ENCODE measurements around the gene TTC31. TPM values are rescaled to one million over a fixed set of nuclear protein-coding genes. Genes with fewer than 3 reads are reported as not detected.

The TTC31 gene
- total RNA-seq, 1 donor from 2014 or later = 26.1 TPM

DNA sequence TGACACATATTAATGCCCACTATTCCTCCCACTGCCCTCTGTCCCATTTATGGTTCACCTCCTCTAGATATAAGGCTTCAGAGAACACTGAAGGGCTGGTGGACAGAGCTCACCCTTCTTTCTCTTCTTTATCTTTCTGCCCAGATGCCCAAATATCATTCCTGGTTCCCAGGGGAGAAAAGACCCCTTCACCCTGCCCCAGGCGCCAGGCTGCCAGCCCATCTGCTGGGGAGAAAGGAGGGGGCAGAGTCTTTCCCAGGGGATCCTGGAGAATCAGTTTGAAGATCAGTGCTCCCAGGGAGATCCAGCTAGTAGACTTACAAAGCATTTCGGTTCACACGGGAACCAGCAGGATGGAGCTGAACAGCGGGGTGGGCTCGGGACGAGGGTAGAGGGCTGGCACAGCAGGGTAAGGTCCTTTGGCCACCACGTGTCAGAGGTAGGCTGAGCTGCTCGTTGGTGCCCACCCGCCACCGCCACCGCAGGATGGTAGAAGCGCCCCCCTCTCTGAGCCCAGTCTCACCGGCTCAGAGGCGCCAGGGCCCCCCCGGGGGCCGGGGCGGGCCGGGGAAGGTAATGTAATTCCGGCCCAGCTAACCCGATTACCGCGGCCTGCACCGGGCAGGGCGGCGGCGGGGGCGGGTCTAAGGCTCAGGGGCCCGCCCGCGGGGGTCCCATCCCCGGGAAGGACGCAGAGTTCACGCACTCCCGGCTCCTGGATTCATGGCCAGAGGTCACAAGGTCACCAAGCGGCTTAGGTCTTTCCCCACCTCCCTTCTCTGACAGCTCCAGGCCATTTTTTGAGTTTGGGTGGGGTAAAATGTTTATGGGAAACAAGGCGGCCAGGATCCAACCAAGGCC lies 30.1 kb downstream of the TTC31 start:
- Mint-ChIP-seq H3K4me3 (no peak overlapping the region), H3K27me3 (ENCODE audit: low read depth) (peaks cover 81% of the 10 kb centered on the region), H3K36me3 (no peaks in the 10 kb centered on the region), H3K4me1 (peaks cover 12% of the 10 kb centered on the region), H3K9me3 (no peaks in the 10 kb centered on the region), H3K27ac (no peak overlapping the region)
- DNase-seq (ENCODE audit: low spot score in 2 of 2, unreplicated experiment in 2 of 2) = no peak
- TF ChIP-seq, protein P1, sequence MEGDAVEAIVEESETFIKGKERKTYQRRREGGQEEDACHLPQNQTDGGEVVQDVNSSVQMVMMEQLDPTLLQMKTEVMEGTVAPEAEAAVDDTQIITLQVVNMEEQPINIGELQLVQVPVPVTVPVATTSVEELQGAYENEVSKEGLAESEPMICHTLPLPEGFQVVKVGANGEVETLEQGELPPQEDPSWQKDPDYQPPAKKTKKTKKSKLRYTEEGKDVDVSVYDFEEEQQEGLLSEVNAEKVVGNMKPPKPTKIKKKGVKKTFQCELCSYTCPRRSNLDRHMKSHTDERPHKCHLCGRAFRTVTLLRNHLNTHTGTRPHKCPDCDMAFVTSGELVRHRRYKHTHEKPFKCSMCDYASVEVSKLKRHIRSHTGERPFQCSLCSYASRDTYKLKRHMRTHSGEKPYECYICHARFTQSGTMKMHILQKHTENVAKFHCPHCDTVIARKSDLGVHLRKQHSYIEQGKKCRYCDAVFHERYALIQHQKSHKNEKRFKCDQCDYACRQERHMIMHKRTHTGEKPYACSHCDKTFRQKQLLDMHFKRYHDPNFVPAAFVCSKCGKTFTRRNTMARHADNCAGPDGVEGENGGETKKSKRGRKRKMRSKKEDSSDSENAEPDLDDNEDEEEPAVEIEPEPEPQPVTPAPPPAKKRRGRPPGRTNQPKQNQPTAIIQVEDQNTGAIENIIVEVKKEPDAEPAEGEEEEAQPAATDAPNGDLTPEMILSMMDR (IDR thresholded peaks at IDR 0.05; ENCODE audit: unreplicated experiment) = no peak

DNA sequence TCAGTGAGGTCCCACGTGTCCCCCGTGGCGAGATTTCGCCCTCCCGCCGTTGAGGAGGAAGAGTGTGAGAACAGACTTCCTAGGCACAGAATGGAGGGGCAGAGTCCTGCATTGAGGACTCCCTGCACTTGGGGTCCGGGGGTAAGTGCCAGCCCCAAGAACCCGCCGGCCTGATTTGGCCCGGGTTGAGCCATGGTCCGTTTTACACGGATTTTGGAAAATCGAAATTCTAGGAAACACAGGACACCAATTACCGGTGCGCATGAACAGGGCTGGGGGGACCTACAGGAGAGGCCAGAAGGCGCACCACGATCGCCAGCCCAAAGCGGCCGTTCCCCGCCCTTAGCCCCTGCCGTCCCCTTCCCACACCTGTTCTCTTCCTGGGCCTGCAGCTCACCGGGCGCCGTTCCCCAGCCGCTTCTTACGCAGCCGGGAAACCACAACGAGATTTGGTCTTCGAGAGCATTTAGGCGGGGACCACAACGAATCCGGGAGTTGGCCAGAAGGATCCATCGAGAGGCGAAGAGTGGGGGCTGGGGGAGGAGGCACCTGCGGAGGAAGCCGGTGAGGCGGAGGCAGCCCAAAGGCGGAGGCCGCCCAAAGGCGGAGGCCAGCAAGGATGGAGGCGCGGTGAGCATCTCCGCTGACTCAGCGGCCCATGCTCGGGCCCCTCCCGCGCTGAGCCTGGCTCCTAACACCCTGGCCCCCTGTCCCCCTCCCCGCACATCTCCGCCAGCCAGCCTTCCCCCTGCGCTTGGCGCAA lies 30.9 kb downstream of the TTC31 start:
- peaks cover 85% of the 10 kb centered on the region for H3K27me3 Mint-ChIP-seq (ENCODE audit: low read depth)
- H3K27ac Mint-ChIP-seq = no peak overlapping the region
- H3K9me3 Mint-ChIP-seq = no peaks in the 10 kb centered on the region
- H3K4me3 Mint-ChIP-seq = no peak overlapping the region
- DNase-seq (ENCODE audit: low spot score in 2 of 2, unreplicated experiment in 2 of 2) = no peak
- no peaks in the 10 kb centered on the region for H3K36me3 Mint-ChIP-seq
- TF ChIP-seq, protein P1 (IDR thresholded peaks at IDR 0.05; ENCODE audit: unreplicated experiment) = no peak
- H3K4me1 Mint-ChIP-seq = peaks cover 6% of the 10 kb centered on the region

DNA sequence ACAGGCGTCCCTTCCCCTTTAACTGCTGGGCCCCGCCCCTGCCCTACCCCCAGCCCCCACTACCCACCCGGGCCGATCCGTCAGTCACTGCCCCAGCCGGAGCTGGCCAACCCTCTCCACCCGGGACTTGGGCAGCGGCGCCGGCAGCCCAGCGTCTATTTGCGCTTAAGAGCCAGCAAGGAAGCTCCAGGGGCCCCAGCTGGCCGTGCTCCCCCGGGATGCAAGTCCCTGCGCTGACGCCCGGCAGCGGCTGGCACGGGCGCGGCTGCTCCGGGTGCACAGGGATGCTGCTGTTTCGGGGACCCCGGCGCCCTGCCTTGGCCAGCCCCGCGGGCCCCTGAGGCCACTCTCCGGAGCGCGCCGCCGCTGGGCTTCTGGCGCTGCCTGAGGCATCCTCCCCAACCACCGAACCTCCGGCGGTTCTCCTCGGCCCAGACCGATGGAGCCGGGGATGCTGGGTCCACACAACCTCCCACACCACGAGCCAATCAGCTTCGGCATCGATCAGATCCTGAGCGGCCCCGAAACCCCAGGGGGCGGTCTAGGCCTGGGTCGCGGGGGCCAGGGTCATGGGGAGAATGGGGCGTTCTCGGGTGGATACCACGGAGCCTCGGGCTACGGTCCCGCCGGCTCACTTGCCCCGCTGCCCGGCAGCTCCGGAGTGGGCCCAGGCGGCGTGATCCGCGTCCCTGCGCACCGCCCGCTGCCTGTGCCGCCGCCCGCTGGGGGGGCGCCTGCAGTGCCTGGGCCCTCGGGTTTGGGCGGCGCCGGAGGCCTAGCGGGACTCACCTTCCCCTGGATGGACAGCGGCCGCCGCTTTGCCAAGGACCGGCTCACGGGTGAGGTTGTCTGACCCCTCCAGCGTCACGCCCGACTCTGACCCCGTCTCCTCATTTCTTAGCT lies 31.7 kb downstream of the TTC31 start, which contains the start of gene TLX2:
TLX2 (plus strand) TSS at position 83 of the 903 bp plus-strand sequence; CDS start at position 440, 357 bp downstream.
- Mint-ChIP-seq H3K4me3 (peak within 1 kb of the TSS; percentile 28), H3K36me3 (no peaks in the 10 kb centered on the region), H3K9me3 (no peaks in the 10 kb centered on the region), H3K27ac (no peak within 1 kb of the TSS), H3K27me3 (ENCODE audit: low read depth) (peaks cover 92% of the 10 kb centered on the region), H3K4me1 (peaks cover 6% of the 10 kb centered on the region)
- TF ChIP-seq, protein P1 (IDR thresholded peaks at IDR 0.05; ENCODE audit: unreplicated experiment) = no peak
- DNase-seq (ENCODE audit: low spot score in 2 of 2, unreplicated experiment in 2 of 2) = peak; percentile 30 to 42

DNA sequence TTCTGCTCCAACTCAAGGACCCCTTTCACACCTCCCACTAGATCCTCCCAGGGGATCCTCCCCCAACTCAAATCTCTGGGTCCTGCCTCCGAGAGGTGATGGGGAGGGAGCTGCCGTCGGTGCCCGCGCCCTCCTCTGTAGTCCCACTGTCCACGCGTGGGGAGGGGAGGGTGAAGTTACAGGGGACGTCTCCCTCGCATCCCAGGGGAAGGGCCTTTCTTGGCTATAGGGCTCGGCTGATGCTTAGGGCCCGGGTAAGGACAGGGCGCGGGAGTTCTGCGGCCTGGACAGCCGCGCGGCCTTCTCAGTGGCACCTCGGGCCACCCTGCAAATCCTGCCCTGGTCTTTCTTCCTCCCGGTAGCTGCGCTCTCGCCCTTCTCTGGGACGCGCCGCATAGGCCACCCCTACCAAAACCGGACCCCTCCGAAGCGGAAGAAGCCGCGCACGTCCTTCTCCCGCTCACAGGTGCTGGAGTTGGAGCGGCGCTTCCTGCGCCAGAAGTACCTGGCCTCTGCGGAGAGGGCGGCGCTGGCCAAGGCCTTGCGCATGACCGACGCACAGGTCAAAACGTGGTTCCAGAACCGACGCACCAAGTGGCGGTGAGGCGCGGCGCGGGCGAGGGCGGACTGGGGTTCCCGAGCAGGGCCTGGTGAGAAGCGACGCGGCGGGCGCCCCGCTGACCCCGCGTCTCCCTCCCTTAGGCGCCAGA lies 32.5 kb downstream of the TTC31 start:
- TF ChIP-seq, protein P1 (IDR thresholded peaks at IDR 0.05; ENCODE audit: unreplicated experiment) = no peak
- no peak for DNase-seq (ENCODE audit: low spot score in 2 of 2, unreplicated experiment in 2 of 2)
- peaks cover 92% of the 10 kb centered on the region for H3K27me3 Mint-ChIP-seq (ENCODE audit: low read depth)
- no peaks in the 10 kb centered on the region for H3K36me3 Mint-ChIP-seq
- peaks cover 6% of the 10 kb centered on the region for H3K4me1 Mint-ChIP-seq
- H3K27ac Mint-ChIP-seq = no peak overlapping the region
- H3K4me3 Mint-ChIP-seq = peak overlapping the region; percentile 31
- no peaks in the 10 kb centered on the region for H3K9me3 Mint-ChIP-seq
